Prostate gland (tissue), 2 donors: Measurements from ENCODE around the gene CCDC74A.
"Not testable (repeated sequence)": the region's sequence is repeated elsewhere in the genome, so short reads cannot be mapped to it uniquely, and the experiment has no call there.

ENCODE experiments used
- POLR2A ChIP-seq: fragments of 450-650 bp; IDR thresholded peaks from one replicate; pipeline ENCODE4 v1.6.1; 2016; ENCODE audit warnings: antibody characterized with exemption, mild to moderate bottlenecking
- TF ChIP-seq, protein P1 (sequence below), 4 experiments: fragments of 200-600 bp in 2 of 4; fragments of 450-650 bp in 2 of 4; sonication (generic) in 2 of 4; IDR thresholded peaks; 1 replicate in 3 of 4; 2 replicates in 1 of 4; pipeline ENCODE4 v1.5.1; 2016 to 2019; ENCODE audit warnings: antibody characterized with exemption in 4 of 4, mild to moderate bottlenecking in 2 of 4, moderate library complexity in 2 of 4

DNA sequence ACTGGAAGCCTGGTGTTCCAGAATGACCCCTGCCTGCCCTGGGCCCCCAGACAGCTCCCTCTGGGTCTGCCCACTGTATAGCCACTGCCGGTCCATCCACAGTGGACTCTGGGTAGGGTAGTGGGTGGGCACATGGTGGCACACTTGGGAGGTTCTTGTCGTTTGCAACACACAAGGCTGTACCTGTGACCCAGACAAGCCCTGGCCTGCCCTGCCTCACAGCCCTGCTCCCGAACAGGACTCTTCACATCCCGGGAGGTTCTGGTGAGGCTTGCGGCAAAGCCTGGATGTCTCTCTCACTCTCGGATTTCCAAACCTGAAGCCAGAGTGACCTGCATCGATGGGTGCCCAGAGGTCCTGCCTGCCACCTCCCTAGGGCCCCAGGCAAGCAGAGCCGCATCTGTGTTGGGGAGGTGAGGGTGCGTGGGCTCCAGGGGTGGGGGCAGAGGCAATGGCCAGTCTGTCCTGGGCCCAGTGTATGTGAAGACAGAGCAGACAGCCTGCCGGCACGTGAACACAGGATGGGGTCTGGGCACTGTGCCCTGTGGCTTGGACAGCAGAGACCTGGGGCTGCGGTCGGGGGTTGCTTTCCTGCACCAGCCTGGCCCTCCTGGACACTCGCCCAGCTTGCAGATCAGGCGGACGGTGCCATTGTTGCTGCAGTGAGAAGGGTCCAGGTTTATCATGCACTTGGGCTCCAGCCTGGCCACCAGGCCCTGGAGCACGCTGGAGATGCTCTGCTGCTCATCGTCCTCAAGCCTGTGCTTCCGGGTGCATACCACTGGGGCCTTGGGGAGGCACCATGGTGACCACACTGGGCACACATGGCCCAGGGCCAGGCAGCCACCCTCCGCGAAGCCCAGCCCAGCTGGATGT, 8.5 kb downstream of the CCDC74A start:
- TF ChIP-seq POLR2A, result not testable (repeated sequence)
- TF ChIP-seq, protein P1, sequence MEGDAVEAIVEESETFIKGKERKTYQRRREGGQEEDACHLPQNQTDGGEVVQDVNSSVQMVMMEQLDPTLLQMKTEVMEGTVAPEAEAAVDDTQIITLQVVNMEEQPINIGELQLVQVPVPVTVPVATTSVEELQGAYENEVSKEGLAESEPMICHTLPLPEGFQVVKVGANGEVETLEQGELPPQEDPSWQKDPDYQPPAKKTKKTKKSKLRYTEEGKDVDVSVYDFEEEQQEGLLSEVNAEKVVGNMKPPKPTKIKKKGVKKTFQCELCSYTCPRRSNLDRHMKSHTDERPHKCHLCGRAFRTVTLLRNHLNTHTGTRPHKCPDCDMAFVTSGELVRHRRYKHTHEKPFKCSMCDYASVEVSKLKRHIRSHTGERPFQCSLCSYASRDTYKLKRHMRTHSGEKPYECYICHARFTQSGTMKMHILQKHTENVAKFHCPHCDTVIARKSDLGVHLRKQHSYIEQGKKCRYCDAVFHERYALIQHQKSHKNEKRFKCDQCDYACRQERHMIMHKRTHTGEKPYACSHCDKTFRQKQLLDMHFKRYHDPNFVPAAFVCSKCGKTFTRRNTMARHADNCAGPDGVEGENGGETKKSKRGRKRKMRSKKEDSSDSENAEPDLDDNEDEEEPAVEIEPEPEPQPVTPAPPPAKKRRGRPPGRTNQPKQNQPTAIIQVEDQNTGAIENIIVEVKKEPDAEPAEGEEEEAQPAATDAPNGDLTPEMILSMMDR (IDR thresholded peaks at IDR 0.05), result not testable (repeated sequence)
